Jurkat, Clone E6-1 (cell line): ENCODE measurements around the gene IQCH.
"Not testable (repeated sequence)": the region's sequence is repeated elsewhere in the genome, so short reads cannot be mapped to it uniquely, and the experiment has no call there.

Experiments
- DNase-seq: peaks from one replicate; pipeline ENCODE4 v3.0.0-alpha.2; 2011; ENCODE audit warnings: low read depth, low spot score
- H3K4me3 ChIP-seq: 2 replicates; pipeline ENCODE4 v1.5.1; 2011; ENCODE audit warnings: mild to moderate bottlenecking, low read length, control low read depth, moderate library complexity

Gene IQCH

GRCh38 chr15:67335534-67336222 lies 81.1 kb downstream of the IQCH start:
- no peak overlapping the region for H3K4me3 ChIP-seq
- DNase-seq: no peak

- H3K4me3 ChIP-seq: no peak overlapping the region
- no peak for DNase-seq
Measured at GRCh38 chr15:67340630-67341029, 86.0 kb downstream of the IQCH start.

- no peak for DNase-seq
- H3K4me3 ChIP-seq: no peak overlapping the region
Measured at GRCh38 chr15:67341539-67341938, 87.0 kb downstream of the IQCH start.

- DNase-seq: no peak
- H3K4me3 ChIP-seq: no peak overlapping the region
Measured at GRCh38 chr15:67343206-67343605, 88.6 kb downstream of the IQCH start.

- no peak for DNase-seq
- no peak overlapping the region for H3K4me3 ChIP-seq
Measured at GRCh38 chr15:67349634-67350033, 95.0 kb downstream of the IQCH start.

GRCh38 chr15:67350042-67350441 lies 95.5 kb downstream of the IQCH start:
- H3K4me3 ChIP-seq: no peak overlapping the region
- no peak for DNase-seq

GRCh38 chr15:67358391-67358790 lies 103.8 kb downstream of the IQCH start:
- DNase-seq: no peak
- H3K4me3 ChIP-seq: no peak overlapping the region

GRCh38 chr15:67358812-67359211 lies 104.2 kb downstream of the IQCH start:
- H3K4me3 ChIP-seq: no peak overlapping the region
- no peak for DNase-seq

- DNase-seq: no peak
Measured at GRCh38 chr15:67359431-67360079, 105.0 kb downstream of the IQCH start.

GRCh38 chr15:67361100-67361499 lies 106.5 kb downstream of the IQCH start:
- no peak overlapping the region for H3K4me3 ChIP-seq
- DNase-seq: no peak

More at GRCh38 chr15:67359431-67360079, 105.0 kb downstream of the IQCH start:
- H3K4me3 ChIP-seq: no peak overlapping the region

GRCh38 chr15:67363712-67364111 lies 109.1 kb downstream of the IQCH start:
- H3K4me3 ChIP-seq, DNase-seq: not testable (repeated sequence)

- DNase-seq: no peak
- H3K4me3 ChIP-seq: no peak overlapping the region
Measured at GRCh38 chr15:67365994-67366393, 111.4 kb downstream of the IQCH start.

GRCh38 chr15:67366904-67367303 lies 112.3 kb downstream of the IQCH start:
- no peak overlapping the region for H3K4me3 ChIP-seq
- no peak for DNase-seq

- no peak overlapping the region for H3K4me3 ChIP-seq
- DNase-seq: no peak
Measured at GRCh38 chr15:67369359-67369998, 114.9 kb downstream of the IQCH start.

- no peak for DNase-seq
- H3K4me3 ChIP-seq: no peak overlapping the region
Measured at GRCh38 chr15:67370206-67370954, 115.8 kb downstream of the IQCH start.

GRCh38 chr15:67372543-67372942 lies 118.0 kb downstream of the IQCH start:
- no peak overlapping the region for H3K4me3 ChIP-seq
- no peak for DNase-seq

GRCh38 chr15:67372986-67373675 lies 118.5 kb downstream of the IQCH start:
- no peak for DNase-seq
- H3K4me3 ChIP-seq: no peak overlapping the region

- H3K4me3 ChIP-seq: no peak overlapping the region
- DNase-seq: no peak
Measured at GRCh38 chr15:67373971-67374370, 119.4 kb downstream of the IQCH start.

- H3K4me3 ChIP-seq: no peak overlapping the region
- DNase-seq: no peak
Measured at GRCh38 chr15:67379530-67379929, 124.9 kb downstream of the IQCH start.
